Activated CD8-positive, alpha-beta T cell treated with anti-CD3 and anti-CD28 coated beads for 36 hours (primary cell): ENCODE data around the gene CMSS1. TPM values are rescaled to one million over a fixed set of nuclear protein-coding genes. Genes with fewer than 3 reads are reported as not detected.

Experiments
- ATAC-seq: fragments of 200-7000 bp; cut with Tn5 transposase; one replicate; pipeline ENCODE4 v1.10.0; 2021; ENCODE audit warnings: mild to moderate bottlenecking, moderate library complexity
- CTCF ChIA-PET: fragments of 350-600 bp; sonication (Branson Sonifier 250); formaldehyde crosslinking; loops from one replicate; lab custom pipeline; 2021; ENCODE audit warnings: antibody characterized with exemption; lab: Charles Lee
- POLR2A ChIA-PET: fragments of 350-600 bp; sonication (Branson Sonifier 250); formaldehyde crosslinking; loops from one replicate; lab custom pipeline; 2021; ENCODE audit warnings: antibody characterized with exemption; lab: Charles Lee
- DNase-seq: peaks from one replicate; pipeline ENCODE4 v3.0.0-alpha.2; 2020
- H3K27ac Mint-ChIP-seq: one replicate; pipeline ENCODE4 v1.8.0; 2021; ENCODE audit warnings: mild to moderate bottlenecking, mixed read lengths
- H3K27me3 Mint-ChIP-seq: one replicate; pipeline ENCODE4 v1.8.0; 2021; ENCODE audit warnings: mixed read lengths
- H3K36me3 Mint-ChIP-seq: one replicate; pipeline ENCODE4 v1.8.0; 2021; ENCODE audit warnings: low read depth, mixed read lengths
- H3K4me1 Mint-ChIP-seq: one replicate; pipeline ENCODE4 v1.8.0; 2021; ENCODE audit warnings: low read depth, mixed read lengths
- H3K4me3 Mint-ChIP-seq: one replicate; pipeline ENCODE4 v1.8.0; 2021; ENCODE audit warnings: mild to moderate bottlenecking, moderate library complexity, mixed read lengths
- H3K9me3 Mint-ChIP-seq: one replicate; pipeline ENCODE4 v1.8.0; 2021; ENCODE audit warnings: mixed read lengths
- intact Hi-C: fragments of 100-400 bp; cut with micrococcal nuclease; formaldehyde crosslinking; loops from one replicate; pipeline ENCODE4 v1.10.0; 2022
- total RNA-seq, 2 experiments: library from RNA; stranded (reverse); gene quantifications; one replicate each; pipeline ENCODE4 v1.2.3, GENCODE V29; 2021
- TF ChIP-seq, protein P1 (sequence below): fragments of 200-600 bp; IDR thresholded peaks from one replicate; pipeline ENCODE4 v1.8.0; 2022; ENCODE audit warnings: antibody characterized with exemption, mild to moderate bottlenecking

Gene CMSS1
- total RNA-seq, 2 experiments from 2014 or later: 93.9 to 110 TPM

DNA sequence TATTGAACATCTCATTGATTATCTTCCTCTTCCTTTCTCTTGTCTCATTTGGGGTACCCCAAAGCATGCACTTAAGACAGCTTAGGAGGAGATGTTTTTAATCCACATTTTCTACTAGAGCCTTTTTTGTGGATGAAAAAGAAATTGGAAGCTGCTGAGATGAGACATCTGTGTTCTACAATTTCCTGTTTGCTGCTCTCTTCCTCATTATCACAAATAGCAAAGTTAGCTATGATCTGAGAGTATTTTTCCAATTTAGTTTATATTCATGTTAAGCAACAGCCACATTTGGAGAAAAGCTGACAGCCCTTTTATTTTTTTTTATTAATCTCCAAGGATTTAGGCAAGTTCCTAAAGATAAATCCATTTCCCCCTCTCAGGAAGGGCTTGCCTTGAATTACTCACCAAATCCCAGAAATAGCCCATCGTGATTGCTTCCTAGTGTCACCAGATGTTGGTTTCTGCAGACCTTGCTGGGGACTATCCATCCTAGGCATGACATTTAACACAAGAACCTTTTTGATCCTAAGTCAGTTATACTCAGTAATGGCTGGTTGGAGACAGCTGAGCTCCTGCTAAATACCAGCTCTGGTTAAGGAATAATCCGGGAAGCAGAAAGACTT is 367.4 kb downstream of the CMSS1 start:
- Mint-ChIP-seq H3K4me1 (no peaks in the 10 kb centered on the region), H3K9me3 (peaks cover 4% of the 10 kb centered on the region), H3K27ac (no peak overlapping the region), H3K27me3 (peaks cover 1% of the 10 kb centered on the region), H3K4me3 (no peak overlapping the region), H3K36me3 (peaks cover 10% of the 10 kb centered on the region)
- ChIA-PET CTCF (no interaction called here), POLR2A (no interaction called here)
- ATAC-seq: no peak
- TF ChIP-seq, protein P1, sequence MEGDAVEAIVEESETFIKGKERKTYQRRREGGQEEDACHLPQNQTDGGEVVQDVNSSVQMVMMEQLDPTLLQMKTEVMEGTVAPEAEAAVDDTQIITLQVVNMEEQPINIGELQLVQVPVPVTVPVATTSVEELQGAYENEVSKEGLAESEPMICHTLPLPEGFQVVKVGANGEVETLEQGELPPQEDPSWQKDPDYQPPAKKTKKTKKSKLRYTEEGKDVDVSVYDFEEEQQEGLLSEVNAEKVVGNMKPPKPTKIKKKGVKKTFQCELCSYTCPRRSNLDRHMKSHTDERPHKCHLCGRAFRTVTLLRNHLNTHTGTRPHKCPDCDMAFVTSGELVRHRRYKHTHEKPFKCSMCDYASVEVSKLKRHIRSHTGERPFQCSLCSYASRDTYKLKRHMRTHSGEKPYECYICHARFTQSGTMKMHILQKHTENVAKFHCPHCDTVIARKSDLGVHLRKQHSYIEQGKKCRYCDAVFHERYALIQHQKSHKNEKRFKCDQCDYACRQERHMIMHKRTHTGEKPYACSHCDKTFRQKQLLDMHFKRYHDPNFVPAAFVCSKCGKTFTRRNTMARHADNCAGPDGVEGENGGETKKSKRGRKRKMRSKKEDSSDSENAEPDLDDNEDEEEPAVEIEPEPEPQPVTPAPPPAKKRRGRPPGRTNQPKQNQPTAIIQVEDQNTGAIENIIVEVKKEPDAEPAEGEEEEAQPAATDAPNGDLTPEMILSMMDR: no peak
- no peak for DNase-seq
- intact Hi-C loops: no loop called here

DNA sequence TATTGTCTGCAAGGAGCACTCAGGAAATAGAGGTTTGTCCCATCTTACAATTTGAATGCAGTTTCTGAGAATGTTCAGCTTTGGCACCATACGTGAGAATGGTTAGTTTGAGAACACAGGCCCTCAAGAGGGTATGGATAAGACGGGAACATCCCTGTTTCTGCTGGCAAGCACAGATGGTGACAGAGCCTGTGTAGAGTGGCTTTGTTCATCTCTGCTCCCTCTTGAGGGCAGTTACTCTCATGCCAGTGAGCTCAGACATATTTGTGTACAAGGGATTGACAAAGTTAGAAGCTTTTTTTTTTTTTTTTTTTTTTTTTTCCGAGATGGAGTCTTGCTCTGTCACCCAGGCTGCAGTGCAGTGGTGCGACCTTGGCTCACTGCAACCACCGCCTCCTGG is 368.2 kb downstream of the CMSS1 start:
- Mint-ChIP-seq H3K4me3 (no peak overlapping the region), H3K36me3 (peaks cover 2% of the 10 kb centered on the region), H3K9me3 (no peaks in the 10 kb centered on the region), H3K4me1 (no peaks in the 10 kb centered on the region), H3K27me3 (peaks cover 1% of the 10 kb centered on the region), H3K27ac (no peak overlapping the region)
- ATAC-seq (no peak), DNase-seq (no peak)
- POLR2A ChIA-PET: interaction anchor here (1.9 kb wide), 1 partner anchor 20 kb away, joined by 4 read pairs; no protein-coding TSS in a partner anchor
- intact Hi-C loops: no loop called here
- TF ChIP-seq, protein P1: no peak
- CTCF ChIA-PET: interaction anchor here (0.9 kb wide), 1 partner anchor 50 kb away, joined by 3 read pairs; no protein-coding TSS in a partner anchor

DNA sequence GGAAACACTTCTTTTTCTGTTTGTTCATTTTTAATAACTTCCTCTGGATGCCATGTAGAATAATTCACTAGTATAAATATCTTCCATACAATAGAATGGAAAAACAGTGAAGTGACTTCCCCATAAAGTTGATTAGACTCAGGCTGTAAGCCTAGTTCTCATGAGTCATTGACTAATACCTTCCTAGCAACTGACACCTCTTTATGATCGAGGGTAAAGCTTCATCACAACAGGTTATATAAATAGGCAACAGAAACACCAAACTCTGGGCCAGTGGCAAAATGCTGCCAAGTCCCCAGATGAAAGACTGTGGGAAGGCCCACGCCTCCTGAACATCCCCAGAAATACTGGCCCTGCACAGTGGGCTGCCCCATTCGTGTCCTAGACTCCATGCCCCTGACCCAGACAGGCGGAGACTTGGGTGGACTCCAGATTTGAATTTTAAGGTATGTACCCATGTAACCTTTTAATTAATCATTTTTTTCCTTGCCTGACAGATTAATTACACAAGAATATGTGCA is 371.8 kb downstream of the CMSS1 start:
- no peak for DNase-seq
- Mint-ChIP-seq H3K4me3 (no peak overlapping the region), H3K27me3 (peaks cover 1% of the 10 kb centered on the region), H3K4me1 (no peaks in the 10 kb centered on the region), H3K36me3 (no peaks in the 10 kb centered on the region), H3K9me3 (no peaks in the 10 kb centered on the region), H3K27ac (no peak overlapping the region)
- TF ChIP-seq, protein P1: no peak
- ChIA-PET CTCF (no interaction called here), POLR2A (no interaction called here)
- no peak for ATAC-seq
- intact Hi-C loops: no loop called here

DNA sequence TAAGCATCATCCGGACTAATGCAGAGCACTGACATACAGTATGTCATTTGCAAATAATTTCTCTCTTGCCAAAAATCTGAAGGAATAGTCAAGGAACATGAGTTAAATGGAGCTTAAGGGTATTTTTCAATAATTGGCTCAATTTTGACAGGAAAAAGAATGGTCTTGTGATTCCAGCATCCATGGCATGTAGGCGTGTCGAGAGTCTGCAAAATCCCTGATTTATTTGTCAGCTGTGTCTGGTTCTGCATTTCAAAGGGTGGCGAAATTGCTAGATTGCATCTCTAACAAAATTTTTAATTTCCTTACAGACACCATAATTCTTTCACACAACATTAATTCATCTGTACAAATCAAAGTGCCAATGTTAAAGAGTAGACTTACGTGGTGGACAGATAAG is 377.7 kb downstream of the CMSS1 start:
- Mint-ChIP-seq H3K4me3 (no peak overlapping the region), H3K9me3 (no peaks in the 10 kb centered on the region), H3K27ac (no peak overlapping the region), H3K36me3 (no peaks in the 10 kb centered on the region), H3K4me1 (no peaks in the 10 kb centered on the region), H3K27me3 (no peaks in the 10 kb centered on the region)
- CTCF ChIA-PET: no interaction called here
- no peak for ATAC-seq
- DNase-seq: no peak
- TF ChIP-seq, protein P1: no peak
- POLR2A ChIA-PET: no interaction called here
- intact Hi-C loops: no loop called here

DNA sequence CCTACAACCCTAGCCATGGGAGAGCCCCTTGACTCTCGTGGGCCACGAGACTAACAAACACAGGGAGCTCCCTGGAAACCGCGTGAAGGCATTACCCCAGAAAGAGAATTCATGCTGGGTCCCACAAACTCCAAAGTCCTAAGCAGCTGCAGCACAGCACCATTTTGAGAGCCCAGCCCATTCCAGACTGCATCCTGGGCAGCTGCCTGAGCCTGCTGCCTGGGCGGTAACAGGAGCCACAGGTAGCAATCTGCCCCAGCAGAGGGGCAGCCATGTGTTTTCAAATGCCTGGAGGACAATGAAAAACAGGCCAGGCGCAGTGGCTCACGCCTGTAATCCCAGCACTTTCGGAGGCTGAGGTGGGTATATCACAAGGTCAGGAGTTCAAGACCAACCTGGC is 380.2 kb downstream of the CMSS1 start:
- no peaks in the 10 kb centered on the region for H3K36me3 Mint-ChIP-seq
- ChIA-PET CTCF (no interaction called here), POLR2A (no interaction called here)
- ATAC-seq: no peak
- H3K9me3 Mint-ChIP-seq: no peaks in the 10 kb centered on the region
- no peak for DNase-seq
- no peak overlapping the region for H3K4me3 Mint-ChIP-seq
- TF ChIP-seq, protein P1: no peak
- H3K27me3 Mint-ChIP-seq: no peaks in the 10 kb centered on the region
- H3K4me1 Mint-ChIP-seq: no peaks in the 10 kb centered on the region
- intact Hi-C loops: no loop called here
- no peak overlapping the region for H3K27ac Mint-ChIP-seq
